HepG2 (cell line): Measurements from ENCODE around the gene QDPR. TPM values are rescaled to one million over a fixed set of nuclear protein-coding genes. Genes with fewer than 3 reads are reported as not detected.

Experiments
- CHD4 ChIP-seq: fragments of 200-600 bp; sonication (generic); IDR thresholded peaks from 2 replicates; pipeline ENCODE4 v1.7.0; 2017; ENCODE audit warnings: mild to moderate bottlenecking, low read length, borderline replicate concordance
- SALL2 ChIP-seq: sonication (generic); formaldehyde crosslinking; IDR thresholded peaks from 2 replicates; pipeline ENCODE4 v1.8.1; 2023; ENCODE audit warnings: mild to moderate bottlenecking, missing genetic modification reagents, inconsistent platforms
- SIX1 ChIP-seq: sonication (generic); formaldehyde crosslinking; IDR thresholded peaks from 2 replicates; pipeline ENCODE4 v1.4.0; 2020; ENCODE audit warnings: missing genetic modification reagents, borderline replicate concordance
- TBX3 ChIP-seq: fragments of 450-650 bp; IDR thresholded peaks from 2 replicates; pipeline ENCODE4 v1.6.1; 2017; ENCODE audit warnings: antibody characterized with exemption, mild to moderate bottlenecking, inconsistent platforms, borderline replicate concordance
- TP53 ChIP-seq: sonication (generic); formaldehyde crosslinking; conservative IDR thresholded peaks from 2 replicates; pipeline ENCODE4 v1.4.0; 2020; ENCODE audit warnings: missing genetic modification reagents
- YEATS2 ChIP-seq: sonication (generic); formaldehyde crosslinking; IDR thresholded peaks from 2 replicates; pipeline ENCODE4 v1.4.0; 2020; ENCODE audit warnings: missing genetic modification reagents, borderline replicate concordance
- ZFP36L1 ChIP-seq: sonication (generic); formaldehyde crosslinking; IDR thresholded peaks from 2 replicates; pipeline ENCODE4 v1.8.0; 2022; ENCODE audit warnings: mild to moderate bottlenecking, missing genetic modification reagents, moderate library complexity
- ZNF24 ChIP-seq: fragments of 450-650 bp; IDR thresholded peaks from 2 replicates; pipeline ENCODE4 v1.6.1; 2017; ENCODE audit warnings: antibody characterized with exemption, mild to moderate bottlenecking
- ZNF274 ChIP-seq: sonication (generic); formaldehyde crosslinking; IDR thresholded peaks from 2 replicates; pipeline ENCODE4 v1.5.1; 2020; ENCODE audit warnings: mild to moderate bottlenecking, missing genetic modification reagents
- ZNF468 ChIP-seq: sonication (generic); formaldehyde crosslinking; IDR thresholded peaks from 2 replicates; pipeline ENCODE4 v1.8.0; 2022; ENCODE audit warnings: mild to moderate bottlenecking, moderate library complexity, missing genetic modification reagents
- ZNF550 ChIP-seq: sonication (generic); formaldehyde crosslinking; IDR thresholded peaks from 2 replicates; pipeline ENCODE4 v1.4.0; 2020; ENCODE audit warnings: mild to moderate bottlenecking, missing genetic modification reagents, borderline replicate concordance
- ZNF780A ChIP-seq: sonication (generic); formaldehyde crosslinking; IDR thresholded peaks from 2 replicates; pipeline ENCODE4 v1.8.0; 2022; ENCODE audit warnings: mild to moderate bottlenecking, missing genetic modification reagents, moderate library complexity
- polyA plus RNA-seq, 8 experiments: library from polyadenylated mRNA; depleted of rRNA in 3 of 8; stranded (reverse) in 7 of 8; unstranded in 1 of 8; fragments of >200 nt; fragmentation: Illumina TruSeq in 4 of 8; extraction: Trizol in 4 of 8; gene quantifications; 2 replicates each; pipeline versions ENCODE4 v1.2.1 to v1.2.3, GENCODE V29; 2011 to 2016; ENCODE audit warnings: low read depth in 4 of 8, missing spikeins in 1 of 8, mixed read lengths in 1 of 8; ENCODE audit not compliant: insufficient read depth in 1 of 8
- total RNA-seq, 5 experiments: library from RNA; depleted of rRNA; stranded (reverse); fragments of >200 nt; fragmentation: Illumina TruSeq; extraction: Trizol; gene quantifications; 2 replicates each; pipeline ENCODE4 v1.2.3, GENCODE V29; 2016; ENCODE audit warnings: low read depth in 1 of 5
- TF ChIP-seq, protein P1 (sequence below): sonication (generic); formaldehyde crosslinking; IDR thresholded peaks from 2 replicates; pipeline ENCODE4 v1.9.0; 2021; ENCODE audit warnings: missing genetic modification reagents, borderline replicate concordance
- TF ChIP-seq, protein P2 (sequence below), 2 experiments: IDR thresholded peaks; 2 replicates each; pipeline ENCODE4 v1.6.1; 2011 to 2012; ENCODE audit warnings: low read length in 2 of 2, borderline replicate concordance in 1 of 2, low read depth in 1 of 2, mild to moderate bottlenecking in 1 of 2, moderate library complexity in 1 of 2
- TF ChIP-seq, protein P3 (sequence below): sonication (generic); formaldehyde crosslinking; IDR thresholded peaks from 2 replicates; pipeline ENCODE4 v1.4.0; 2020; ENCODE audit warnings: missing genetic modification reagents
- TF ChIP-seq, protein P4 (sequence below): sonication (generic); formaldehyde crosslinking; IDR thresholded peaks from 2 replicates; pipeline ENCODE4 v1.8.1; 2023; ENCODE audit warnings: mild to moderate bottlenecking, missing genetic modification reagents

Gene QDPR
- total and polyA plus RNA-seq, 2 of the 13 experiments (the other 11 are each of a cell fraction or from before 2014, with no cell fraction given) = 9.9 to 95.5 TPM

DNA sequence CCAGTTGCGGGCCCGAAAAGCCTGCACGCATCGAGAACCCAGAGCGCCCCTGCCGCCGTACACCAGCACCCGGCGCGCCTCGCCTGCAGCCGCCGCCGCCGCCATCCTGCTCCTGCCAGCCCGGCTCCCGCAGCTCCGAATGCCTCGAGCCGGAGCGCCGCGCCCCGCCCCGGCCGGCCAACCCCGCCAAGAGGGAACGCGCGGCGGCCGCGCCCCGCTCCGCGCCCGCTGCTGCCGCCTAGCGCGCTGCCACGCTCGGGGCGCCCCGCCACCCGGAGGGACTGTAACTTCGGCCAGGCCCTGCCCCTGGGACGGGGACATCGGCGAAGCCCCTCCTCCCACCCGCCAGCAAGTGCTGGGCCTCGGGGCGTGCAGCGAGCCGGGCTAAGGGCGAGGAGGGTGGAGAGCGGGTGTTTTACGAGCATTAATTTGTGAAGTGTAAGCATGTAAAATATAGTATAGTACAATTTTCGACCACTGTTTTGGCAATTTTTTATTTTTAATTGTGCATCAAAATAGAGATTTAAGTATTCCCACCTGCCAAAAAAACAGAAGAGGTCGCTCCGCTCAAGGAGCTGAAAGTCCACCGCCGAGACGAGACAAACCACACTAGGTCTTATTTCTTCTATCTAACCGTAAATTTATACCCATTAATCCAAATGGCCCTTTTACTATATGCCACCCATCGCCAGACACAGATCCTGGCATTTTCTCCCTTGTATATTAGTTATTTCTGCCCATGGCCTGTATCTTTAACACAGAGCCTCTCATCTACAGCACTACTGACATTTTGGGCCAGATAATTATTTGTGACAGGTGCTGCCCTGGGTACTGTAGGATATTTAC, at the start of gene QDPR (continued):
- TF ChIP-seq, protein P1, sequence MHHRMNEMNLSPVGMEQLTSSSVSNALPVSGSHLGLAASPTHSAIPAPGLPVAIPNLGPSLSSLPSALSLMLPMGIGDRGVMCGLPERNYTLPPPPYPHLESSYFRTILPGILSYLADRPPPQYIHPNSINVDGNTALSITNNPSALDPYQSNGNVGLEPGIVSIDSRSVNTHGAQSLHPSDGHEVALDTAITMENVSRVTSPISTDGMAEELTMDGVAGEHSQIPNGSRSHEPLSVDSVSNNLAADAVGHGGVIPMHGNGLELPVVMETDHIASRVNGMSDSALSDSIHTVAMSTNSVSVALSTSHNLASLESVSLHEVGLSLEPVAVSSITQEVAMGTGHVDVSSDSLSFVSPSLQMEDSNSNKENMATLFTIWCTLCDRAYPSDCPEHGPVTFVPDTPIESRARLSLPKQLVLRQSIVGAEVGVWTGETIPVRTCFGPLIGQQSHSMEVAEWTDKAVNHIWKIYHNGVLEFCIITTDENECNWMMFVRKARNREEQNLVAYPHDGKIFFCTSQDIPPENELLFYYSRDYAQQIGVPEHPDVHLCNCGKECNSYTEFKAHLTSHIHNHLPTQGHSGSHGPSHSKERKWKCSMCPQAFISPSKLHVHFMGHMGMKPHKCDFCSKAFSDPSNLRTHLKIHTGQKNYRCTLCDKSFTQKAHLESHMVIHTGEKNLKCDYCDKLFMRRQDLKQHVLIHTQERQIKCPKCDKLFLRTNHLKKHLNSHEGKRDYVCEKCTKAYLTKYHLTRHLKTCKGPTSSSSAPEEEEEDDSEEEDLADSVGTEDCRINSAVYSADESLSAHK (CRISPR knock-in tag) = no peak
- TF ChIP-seq ZNF780A (CRISPR knock-in tag) (no peak), ZNF550 (CRISPR knock-in tag) (no peak), SIX1 (no peak), SALL2 (CRISPR knock-in tag) (no peak), TP53 (CRISPR knock-in tag) (no peak), CHD4 (no peak), ZNF274 (CRISPR knock-in tag) (peak; percentile 78; the same call in 1 of the 2 replicates), TBX3 (no peak), ZNF24 (no peak), ZFP36L1 (CRISPR knock-in tag) (no peak; the same call in 1 of the 2 replicates), YEATS2 (CRISPR knock-in tag) (no peak), ZNF468 (CRISPR knock-in tag) (no peak)
- TF ChIP-seq, protein P2, sequence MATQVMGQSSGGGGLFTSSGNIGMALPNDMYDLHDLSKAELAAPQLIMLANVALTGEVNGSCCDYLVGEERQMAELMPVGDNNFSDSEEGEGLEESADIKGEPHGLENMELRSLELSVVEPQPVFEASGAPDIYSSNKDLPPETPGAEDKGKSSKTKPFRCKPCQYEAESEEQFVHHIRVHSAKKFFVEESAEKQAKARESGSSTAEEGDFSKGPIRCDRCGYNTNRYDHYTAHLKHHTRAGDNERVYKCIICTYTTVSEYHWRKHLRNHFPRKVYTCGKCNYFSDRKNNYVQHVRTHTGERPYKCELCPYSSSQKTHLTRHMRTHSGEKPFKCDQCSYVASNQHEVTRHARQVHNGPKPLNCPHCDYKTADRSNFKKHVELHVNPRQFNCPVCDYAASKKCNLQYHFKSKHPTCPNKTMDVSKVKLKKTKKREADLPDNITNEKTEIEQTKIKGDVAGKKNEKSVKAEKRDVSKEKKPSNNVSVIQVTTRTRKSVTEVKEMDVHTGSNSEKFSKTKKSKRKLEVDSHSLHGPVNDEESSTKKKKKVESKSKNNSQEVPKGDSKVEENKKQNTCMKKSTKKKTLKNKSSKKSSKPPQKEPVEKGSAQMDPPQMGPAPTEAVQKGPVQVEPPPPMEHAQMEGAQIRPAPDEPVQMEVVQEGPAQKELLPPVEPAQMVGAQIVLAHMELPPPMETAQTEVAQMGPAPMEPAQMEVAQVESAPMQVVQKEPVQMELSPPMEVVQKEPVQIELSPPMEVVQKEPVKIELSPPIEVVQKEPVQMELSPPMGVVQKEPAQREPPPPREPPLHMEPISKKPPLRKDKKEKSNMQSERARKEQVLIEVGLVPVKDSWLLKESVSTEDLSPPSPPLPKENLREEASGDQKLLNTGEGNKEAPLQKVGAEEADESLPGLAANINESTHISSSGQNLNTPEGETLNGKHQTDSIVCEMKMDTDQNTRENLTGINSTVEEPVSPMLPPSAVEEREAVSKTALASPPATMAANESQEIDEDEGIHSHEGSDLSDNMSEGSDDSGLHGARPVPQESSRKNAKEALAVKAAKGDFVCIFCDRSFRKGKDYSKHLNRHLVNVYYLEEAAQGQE (IDR thresholded peaks at IDR 0.05; ENCODE audit: borderline replicate concordance in 1 of 2, low read depth in 1 of 2, low read length in 2 of 2) = no peak; a peak in 1 of 4 replicates
- TF ChIP-seq, protein P3, sequence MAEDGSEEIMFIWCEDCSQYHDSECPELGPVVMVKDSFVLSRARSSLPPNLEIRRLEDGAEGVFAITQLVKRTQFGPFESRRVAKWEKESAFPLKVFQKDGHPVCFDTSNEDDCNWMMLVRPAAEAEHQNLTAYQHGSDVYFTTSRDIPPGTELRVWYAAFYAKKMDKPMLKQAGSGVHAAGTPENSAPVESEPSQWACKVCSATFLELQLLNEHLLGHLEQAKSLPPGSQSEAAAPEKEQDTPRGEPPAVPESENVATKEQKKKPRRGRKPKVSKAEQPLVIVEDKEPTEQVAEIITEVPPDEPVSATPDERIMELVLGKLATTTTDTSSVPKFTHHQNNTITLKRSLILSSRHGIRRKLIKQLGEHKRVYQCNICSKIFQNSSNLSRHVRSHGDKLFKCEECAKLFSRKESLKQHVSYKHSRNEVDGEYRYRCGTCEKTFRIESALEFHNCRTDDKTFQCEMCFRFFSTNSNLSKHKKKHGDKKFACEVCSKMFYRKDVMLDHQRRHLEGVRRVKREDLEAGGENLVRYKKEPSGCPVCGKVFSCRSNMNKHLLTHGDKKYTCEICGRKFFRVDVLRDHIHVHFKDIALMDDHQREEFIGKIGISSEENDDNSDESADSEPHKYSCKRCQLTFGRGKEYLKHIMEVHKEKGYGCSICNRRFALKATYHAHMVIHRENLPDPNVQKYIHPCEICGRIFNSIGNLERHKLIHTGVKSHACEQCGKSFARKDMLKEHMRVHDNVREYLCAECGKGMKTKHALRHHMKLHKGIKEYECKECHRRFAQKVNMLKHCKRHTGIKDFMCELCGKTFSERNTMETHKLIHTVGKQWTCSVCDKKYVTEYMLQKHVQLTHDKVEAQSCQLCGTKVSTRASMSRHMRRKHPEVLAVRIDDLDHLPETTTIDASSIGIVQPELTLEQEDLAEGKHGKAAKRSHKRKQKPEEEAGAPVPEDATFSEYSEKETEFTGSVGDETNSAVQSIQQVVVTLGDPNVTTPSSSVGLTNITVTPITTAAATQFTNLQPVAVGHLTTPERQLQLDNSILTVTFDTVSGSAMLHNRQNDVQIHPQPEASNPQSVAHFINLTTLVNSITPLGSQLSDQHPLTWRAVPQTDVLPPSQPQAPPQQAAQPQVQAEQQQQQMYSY (CRISPR knock-in tag) = no peak
- TF ChIP-seq, protein P4, sequence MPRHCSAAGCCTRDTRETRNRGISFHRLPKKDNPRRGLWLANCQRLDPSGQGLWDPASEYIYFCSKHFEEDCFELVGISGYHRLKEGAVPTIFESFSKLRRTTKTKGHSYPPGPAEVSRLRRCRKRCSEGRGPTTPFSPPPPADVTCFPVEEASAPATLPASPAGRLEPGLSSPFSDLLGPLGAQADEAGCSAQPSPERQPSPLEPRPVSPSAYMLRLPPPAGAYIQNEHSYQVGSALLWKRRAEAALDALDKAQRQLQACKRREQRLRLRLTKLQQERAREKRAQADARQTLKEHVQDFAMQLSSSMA (CRISPR knock-in tag) = no peak
